ENCODE data around the gene CCDC117. TPM values are rescaled to one million over a fixed set of nuclear protein-coding genes. Genes with fewer than 3 reads are reported as not detected.

The CCDC117 gene
- total and polyA plus RNA-seq, 2 donors (not counting 1 experiment from before 2014, with no cell fraction given): 12.4 to 16.7 TPM

- Histone ChIP-seq H3K4me2 (ENCODE audit: extremely low read depth, insufficient read depth, low read length) (no peak overlapping the region), H3K4me1 (ENCODE audit: control insufficient read depth, extremely low read depth, insufficient read depth, low read length) (no peaks in the 10 kb centered on the region), H3K36me3 (ENCODE audit: control insufficient read depth, insufficient read depth, low read length) (no peaks in the 10 kb centered on the region), H2AFZ (ENCODE audit: low read length) (no peak overlapping the region), H4K20me1 (ENCODE audit: control insufficient read depth, extremely low read depth, insufficient read depth, low read length) (no peaks in the 10 kb centered on the region), H3K9ac (ENCODE audit: insufficient read depth, low read length) (no peak overlapping the region), H3K9me3 (ENCODE audit: control insufficient read depth, insufficient read depth, low read depth, low read length) (no peaks in the 10 kb centered on the region), H3K27me3 (ENCODE audit: control insufficient read depth, insufficient read depth, low read length) (no peaks in the 10 kb centered on the region), H3K79me2 (ENCODE audit: control insufficient read depth, insufficient read depth, low read length) (no peaks in the 10 kb centered on the region), H3K4me3 (replicated peaks in 1 of 4; ENCODE audit: control extremely low read depth in 1 of 4, insufficient read depth in 1 of 4, low read depth in 3 of 4, low read length in 4 of 4) (no peak overlapping the region), H3K27ac (ENCODE audit: insufficient read depth, low read length) (no peak overlapping the region)
- no peak for DNase-seq (ENCODE audit: low read depth in 2 of 2)
- TF ChIP-seq EZH2 (IDR thresholded peaks at IDR 0.05; ENCODE audit: low read length, missing control alignments): no peak
- TF ChIP-seq, protein P1, sequence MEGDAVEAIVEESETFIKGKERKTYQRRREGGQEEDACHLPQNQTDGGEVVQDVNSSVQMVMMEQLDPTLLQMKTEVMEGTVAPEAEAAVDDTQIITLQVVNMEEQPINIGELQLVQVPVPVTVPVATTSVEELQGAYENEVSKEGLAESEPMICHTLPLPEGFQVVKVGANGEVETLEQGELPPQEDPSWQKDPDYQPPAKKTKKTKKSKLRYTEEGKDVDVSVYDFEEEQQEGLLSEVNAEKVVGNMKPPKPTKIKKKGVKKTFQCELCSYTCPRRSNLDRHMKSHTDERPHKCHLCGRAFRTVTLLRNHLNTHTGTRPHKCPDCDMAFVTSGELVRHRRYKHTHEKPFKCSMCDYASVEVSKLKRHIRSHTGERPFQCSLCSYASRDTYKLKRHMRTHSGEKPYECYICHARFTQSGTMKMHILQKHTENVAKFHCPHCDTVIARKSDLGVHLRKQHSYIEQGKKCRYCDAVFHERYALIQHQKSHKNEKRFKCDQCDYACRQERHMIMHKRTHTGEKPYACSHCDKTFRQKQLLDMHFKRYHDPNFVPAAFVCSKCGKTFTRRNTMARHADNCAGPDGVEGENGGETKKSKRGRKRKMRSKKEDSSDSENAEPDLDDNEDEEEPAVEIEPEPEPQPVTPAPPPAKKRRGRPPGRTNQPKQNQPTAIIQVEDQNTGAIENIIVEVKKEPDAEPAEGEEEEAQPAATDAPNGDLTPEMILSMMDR (conservative IDR thresholded peaks at IDR 0.05 in 1 of 2, IDR thresholded peaks at IDR 0.05 in 1 of 2; ENCODE audit: low read depth in 1 of 2, low read length in 2 of 2): no peak
Measured at GRCh38 chr22:28835630-28836189, 63.2 kb downstream of the CCDC117 start.

GRCh38 chr22:28837640-28838039, 65.1 kb downstream of the CCDC117 start:
- Histone ChIP-seq H3K4me3 (replicated peaks in 1 of 4; ENCODE audit: control extremely low read depth in 1 of 4, insufficient read depth in 1 of 4, low read depth in 3 of 4, low read length in 4 of 4) (no peak overlapping the region), H3K27me3 (ENCODE audit: control insufficient read depth, insufficient read depth, low read length) (no peaks in the 10 kb centered on the region), H4K20me1 (ENCODE audit: control insufficient read depth, extremely low read depth, insufficient read depth, low read length) (no peaks in the 10 kb centered on the region), H3K27ac (ENCODE audit: insufficient read depth, low read length) (no peak overlapping the region), H3K36me3 (ENCODE audit: control insufficient read depth, insufficient read depth, low read length) (no peaks in the 10 kb centered on the region), H3K4me2 (ENCODE audit: extremely low read depth, insufficient read depth, low read length) (no peak overlapping the region), H3K9ac (ENCODE audit: insufficient read depth, low read length) (no peak overlapping the region), H2AFZ (ENCODE audit: low read length) (no peak overlapping the region), H3K79me2 (ENCODE audit: control insufficient read depth, insufficient read depth, low read length) (no peaks in the 10 kb centered on the region), H3K9me3 (ENCODE audit: control insufficient read depth, insufficient read depth, low read depth, low read length) (no peaks in the 10 kb centered on the region), H3K4me1 (ENCODE audit: control insufficient read depth, extremely low read depth, insufficient read depth, low read length) (no peaks in the 10 kb centered on the region)
- TF ChIP-seq, protein P1 (conservative IDR thresholded peaks at IDR 0.05 in 1 of 2, IDR thresholded peaks at IDR 0.05 in 1 of 2; ENCODE audit: low read depth in 1 of 2, low read length in 2 of 2): no peak
- no peak for TF ChIP-seq EZH2 (IDR thresholded peaks at IDR 0.05; ENCODE audit: low read length, missing control alignments)
- no peak for DNase-seq (ENCODE audit: low read depth in 2 of 2)

Other genes starting within 250 kb of the CCDC117 start
- 22.9 and 31.4 TPM in 2 replicates for gene TTC28, start 92.9 kb upstream of the CCDC117 start, total RNA-seq
- gene TTC28, start 92.9 kb upstream of the CCDC117 start, polyA plus RNA-seq: 8.2 and 8.6 TPM in 2 replicates
- 13.4 and 14.5 TPM in 2 replicates for gene CHEK2, start 30.9 kb upstream of the CCDC117 start, total RNA-seq
- gene CHEK2, start 30.9 kb upstream of the CCDC117 start, polyA plus RNA-seq: 17.4 and 18.4 TPM in 2 replicates
- gene HSCB, start 30.7 kb upstream of the CCDC117 start, total RNA-seq: 19.3 and 26.6 TPM in 2 replicates
- 17.7 and 22.3 TPM in 2 replicates for gene HSCB, start 30.7 kb upstream of the CCDC117 start, polyA plus RNA-seq
- 190 and 241 TPM in 2 replicates for gene XBP1, start 27.9 kb downstream of the CCDC117 start, total RNA-seq
- gene XBP1, start 27.9 kb downstream of the CCDC117 start, polyA plus RNA-seq: 110 and 144 TPM in 2 replicates
- gene ZNRF3, start 110.9 kb downstream of the CCDC117 start, total RNA-seq: 2.3 and 2.6 TPM in 2 replicates
- 1.1 and 2.5 TPM in 2 replicates for gene ZNRF3, start 110.9 kb downstream of the CCDC117 start, polyA plus RNA-seq